ENCODE data around the gene FBXO3.
"Not testable (repeated sequence)": the region's sequence is repeated elsewhere in the genome, so short reads cannot be mapped to it uniquely, and the experiment has no call there.

Gene FBXO3, protein sequence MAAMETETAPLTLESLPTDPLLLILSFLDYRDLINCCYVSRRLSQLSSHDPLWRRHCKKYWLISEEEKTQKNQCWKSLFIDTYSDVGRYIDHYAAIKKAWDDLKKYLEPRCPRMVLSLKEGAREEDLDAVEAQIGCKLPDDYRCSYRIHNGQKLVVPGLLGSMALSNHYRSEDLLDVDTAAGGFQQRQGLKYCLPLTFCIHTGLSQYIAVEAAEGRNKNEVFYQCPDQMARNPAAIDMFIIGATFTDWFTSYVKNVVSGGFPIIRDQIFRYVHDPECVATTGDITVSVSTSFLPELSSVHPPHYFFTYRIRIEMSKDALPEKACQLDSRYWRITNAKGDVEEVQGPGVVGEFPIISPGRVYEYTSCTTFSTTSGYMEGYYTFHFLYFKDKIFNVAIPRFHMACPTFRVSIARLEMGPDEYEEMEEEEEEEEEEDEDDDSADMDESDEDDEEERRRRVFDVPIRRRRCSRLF

DNA sequence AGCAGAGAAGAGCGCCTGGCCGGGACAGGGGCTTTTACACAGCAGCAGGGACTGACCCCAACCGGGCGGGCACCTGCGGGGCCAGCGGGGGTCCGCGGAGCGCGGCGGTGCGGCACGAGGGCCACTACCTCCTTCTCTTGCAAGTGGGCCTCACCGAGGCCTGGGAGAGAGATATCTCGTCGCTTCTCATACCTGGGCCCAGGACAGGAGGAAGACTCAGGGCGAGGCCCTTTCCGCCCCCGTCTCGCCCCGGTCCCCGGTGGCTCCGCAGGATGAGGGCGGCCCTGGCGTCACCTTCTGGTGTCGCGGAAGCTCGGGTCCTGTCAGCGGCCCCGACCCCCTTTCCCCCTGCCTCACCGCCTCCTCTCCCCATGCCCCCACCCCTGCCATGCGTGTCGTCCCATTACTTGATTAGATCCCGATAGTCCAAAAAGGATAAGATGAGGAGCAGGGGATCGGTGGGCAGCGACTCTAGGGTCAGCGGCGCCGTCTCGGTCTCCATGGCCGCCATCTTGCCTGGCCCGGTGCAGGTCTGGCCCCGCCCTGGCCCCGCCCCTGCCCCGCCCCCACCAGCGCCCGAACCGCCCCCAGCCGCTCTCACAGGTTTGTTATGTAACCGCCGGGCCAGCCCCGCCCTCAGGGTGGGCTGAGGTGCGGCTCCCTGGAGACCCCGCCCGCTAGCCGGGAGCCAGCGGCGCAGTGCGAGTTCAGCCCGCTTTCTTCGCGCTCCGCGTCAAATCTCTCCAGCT lies at the start of gene FBXO3:
FBXO3 (minus strand) TSS at position 534 of the 749 bp plus-strand sequence; CDS start at position 511, 23 bp downstream.
- DNase-seq, result peak; percentile 25

DNA sequence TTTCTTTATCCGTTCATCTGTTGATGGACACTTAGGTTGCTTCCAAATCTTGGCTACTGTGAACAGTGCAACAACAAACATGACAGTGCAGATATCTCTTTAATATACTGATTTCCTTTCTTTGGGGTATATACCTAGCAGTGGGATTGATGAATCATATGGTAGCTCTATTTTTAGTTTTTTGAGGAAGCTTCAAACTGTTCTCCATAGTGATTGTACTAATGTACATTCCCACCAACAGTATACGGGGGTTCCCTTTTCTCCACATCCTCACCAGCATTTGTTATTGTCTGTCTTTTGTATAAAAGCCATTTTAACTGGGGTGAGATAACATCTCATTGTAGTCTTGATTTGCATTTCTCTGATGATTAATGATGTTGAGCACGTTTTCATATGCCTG lies 48.7 kb upstream of the FBXO3 start:
- DNase-seq, result not testable (repeated sequence)

DNA sequence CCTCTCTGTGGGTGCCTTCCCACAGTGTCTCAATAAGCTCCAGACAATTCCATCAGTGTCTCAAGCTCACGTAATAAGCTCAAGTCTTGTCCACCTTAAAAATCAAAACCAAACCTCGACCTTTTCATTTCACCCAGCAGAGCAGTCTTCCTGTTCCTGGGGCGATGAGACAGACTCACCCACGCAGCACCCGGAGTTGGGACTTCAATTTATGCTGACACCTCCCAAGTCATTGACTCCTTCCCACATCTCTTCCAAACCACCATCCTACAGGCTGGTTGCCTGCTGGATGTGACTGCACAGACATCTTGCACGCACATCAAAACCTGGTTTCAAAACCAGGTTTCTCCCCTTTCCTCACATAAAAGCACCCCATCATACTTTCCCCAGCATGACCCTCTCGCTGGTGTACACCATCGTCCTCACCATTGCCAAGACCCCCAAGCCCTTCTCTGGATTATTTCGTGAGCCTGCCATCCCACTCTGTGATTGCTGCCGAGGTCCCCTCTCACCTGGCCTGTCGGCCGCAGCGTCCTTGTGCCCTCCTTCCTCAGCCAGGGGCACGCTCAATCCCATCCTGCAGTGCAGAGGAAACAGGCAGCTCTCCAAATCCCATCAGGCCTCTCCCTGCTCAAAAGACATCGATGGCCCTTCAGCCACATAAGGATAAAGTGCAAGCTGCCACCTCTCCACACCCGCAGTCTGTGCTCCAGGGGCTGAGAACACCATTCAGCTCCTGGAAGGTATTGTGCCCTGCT lies 45.1 kb upstream of the FBXO3 start:
- DNase-seq, result no peak

DNA sequence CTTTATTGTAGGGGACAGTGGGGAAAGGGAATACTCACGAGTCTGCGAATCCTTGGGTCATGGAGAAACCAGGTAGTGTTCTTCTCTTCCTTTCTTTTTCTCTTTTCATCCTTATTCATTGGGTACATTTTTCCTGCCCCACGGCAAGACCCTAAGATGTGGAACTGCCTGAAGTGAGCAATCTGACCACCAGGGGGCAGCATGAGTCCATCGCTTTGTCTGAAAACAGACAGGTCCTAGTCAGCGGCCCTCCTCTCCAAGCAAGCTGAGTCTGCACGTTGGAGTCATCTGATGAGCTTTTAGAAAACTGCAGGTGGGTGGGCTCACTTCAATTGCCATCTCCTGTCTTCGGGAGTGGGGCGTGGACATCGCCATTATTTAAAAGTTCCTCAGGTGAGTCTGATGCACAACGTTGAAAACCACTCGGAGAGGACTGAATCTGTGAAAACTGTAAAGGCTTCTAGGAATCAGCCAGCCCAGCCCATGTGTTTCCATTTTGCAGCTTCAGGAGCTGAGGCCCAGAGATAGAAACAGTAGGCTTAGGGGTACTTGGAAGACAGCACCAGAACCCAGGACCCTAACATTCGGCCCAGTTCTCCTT lies 34.0 kb upstream of the FBXO3 start:
- DNase-seq, result peak; percentile 18

DNA sequence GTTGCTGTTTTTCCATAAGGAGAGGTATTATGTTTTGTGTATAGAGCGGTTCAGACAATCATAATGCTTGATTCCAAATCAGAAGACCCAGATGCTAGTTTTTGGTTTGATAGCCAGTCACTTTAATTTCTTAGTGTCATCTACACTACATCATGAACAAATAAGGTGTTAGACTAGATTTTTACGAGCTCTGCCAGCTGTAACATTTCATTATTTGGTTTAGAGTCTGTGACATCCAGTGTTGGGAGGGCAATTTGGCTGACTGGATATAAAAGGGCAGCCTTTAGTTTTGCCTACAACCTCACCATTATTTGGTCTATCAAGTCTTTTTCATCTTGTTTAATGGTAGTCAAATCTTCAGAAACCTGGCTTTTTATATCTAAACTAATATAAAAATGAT lies 30.2 kb upstream of the FBXO3 start:
- no peak for DNase-seq

DNA sequence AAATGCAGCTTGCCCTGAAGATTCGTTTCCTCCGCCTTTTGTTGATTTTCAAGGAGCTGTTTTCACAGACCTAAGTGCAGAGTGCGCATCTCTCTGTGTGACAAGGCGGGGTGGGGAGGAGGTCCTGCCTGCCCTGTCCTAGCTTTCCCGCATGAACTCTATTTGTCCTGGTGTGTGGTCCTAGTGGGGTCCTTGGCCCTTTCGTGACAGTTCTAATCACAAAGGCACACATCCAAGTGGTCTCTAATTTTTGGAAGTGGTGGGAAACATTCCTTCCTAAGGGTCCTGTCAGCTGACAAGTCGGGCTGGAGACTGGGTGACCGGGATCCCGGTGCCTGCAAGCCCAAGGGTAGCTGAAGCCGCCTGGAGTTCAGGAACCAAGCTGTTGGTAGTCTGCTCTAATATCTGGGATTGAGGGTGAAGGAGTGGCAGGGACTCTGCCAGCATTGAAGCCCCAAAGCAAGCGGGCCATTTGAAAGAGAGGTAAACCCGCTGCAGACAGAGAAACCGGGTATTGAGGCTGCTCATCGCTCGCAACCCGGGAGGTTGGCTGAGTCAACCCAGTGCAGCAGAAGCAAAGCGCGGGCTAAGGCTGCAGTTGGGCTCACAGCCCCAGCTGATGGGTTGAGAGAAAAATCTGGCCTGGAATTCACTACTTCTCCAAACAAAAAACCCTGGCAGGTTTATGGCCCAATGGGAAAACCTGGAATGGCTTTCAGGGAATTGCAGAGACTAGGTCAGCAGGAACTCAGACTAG lies 28.1 kb upstream of the FBXO3 start:
- peak; percentile 50 for DNase-seq

DNA sequence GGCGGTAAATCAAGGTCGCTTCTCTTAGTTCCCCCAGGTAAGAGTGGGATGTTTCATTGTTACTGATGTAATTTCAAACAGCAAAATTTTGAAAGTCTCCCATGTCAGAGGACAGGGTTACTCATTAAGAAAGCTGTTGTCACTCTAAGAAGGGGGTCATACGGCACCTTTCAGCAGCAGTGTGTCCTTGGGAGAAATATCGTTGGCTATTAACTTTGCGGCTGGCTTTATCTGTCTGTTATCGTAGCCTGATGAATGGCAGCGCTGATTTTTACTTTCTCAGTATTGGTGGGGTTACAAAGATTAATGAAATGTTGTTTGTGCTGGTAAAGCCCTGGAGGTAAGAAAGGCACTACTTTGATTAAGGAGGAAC lies 27.5 kb upstream of the FBXO3 start:
- DNase-seq, result no peak

DNA sequence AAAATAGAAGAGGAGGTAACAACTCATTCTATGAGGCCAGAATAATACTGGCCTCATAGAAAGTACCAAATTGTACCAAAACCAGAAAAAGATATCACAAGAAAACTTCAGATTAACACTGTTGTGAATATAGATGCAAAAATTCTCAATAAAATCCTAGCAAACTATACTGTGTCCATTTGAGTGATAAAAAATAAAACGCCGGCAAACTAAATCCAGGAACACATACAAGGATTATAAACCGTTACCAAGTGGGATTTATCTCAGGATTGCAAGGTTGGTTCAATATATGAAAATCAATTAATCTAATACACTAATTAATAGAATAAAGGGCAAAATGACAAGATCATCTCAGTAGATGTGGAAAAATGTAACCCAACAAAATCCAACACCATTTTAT lies 23.6 kb upstream of the FBXO3 start:
- no peak for DNase-seq

DNA sequence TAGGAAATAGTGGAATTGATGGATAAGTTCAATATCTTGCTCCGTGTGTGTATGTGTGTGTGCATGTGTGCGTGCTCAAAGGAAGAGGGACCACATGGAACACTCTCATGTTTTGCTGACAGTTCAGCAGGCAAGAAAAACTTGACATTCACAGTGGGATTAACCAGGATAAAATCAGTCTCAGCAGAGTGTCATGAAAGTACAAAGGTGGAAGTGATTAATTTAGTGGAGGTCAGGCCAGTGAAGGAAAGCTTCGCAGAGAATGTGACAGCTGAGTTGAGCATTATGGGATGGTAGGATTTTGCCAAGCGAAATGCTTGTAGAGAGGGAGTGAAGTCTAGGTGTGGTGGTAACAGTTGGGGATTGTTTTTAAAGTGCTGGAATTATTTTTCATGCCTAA lies 15.7 kb upstream of the FBXO3 start:
- DNase-seq, result no peak

DNA sequence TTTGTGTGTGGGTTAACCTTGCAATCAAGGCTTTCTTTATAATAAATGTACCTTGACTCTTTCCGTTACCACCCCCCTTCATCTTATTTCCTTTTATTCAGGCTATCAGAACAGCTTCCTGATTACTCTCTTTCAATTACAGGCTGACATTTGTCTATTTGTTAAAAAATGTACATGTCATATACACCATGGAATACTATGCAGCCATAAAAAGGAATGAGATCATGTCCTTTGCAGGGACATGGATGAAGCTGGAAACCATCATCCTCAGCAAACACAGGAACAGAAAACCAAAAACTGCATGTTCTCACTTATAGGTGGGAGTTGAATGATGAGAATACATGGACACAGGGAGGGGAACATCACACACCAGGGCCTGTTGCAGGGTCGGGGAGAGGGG lies 13.8 kb upstream of the FBXO3 start:
- not testable (repeated sequence) for DNase-seq

DNA sequence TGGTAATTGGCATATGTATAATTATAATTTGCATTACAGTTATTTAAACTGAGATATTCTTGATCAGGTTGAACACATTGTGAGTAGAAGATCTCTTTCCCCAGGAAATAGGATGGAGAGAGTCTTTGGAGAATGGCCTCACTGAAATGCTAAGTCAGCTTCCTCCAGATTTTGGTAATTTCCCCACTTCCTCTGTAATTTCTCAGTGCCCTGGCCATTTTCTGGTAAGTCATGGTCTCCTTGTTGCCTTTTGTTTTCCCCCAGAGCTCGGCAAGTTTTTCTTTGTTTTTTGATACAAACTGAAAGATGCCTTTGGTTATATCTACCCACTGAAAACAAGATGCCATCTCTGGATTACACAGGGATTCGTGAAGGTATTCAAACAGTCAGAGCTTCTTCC lies 12.8 kb upstream of the FBXO3 start:
- no peak for DNase-seq

DNA sequence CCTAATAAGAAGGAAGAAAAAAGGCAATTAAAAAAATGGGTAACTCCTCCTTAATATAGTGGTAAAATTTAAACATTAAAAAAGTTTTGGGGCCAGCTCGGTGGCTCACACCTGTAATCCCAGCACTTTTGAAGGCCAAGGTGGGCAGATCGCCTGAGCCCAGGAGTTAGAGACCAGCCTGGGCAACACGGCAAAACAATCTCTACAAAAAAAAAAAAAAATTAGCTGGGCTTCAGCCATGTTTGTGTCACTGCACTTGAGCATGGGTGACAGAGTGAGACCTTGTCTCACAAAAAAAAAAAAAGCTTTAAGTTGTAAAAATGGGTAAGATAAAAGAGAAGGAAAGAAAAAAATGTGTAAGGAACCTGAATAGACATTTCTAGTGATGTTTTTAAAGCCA lies 11.3 kb upstream of the FBXO3 start:
- no peak for DNase-seq

DNA sequence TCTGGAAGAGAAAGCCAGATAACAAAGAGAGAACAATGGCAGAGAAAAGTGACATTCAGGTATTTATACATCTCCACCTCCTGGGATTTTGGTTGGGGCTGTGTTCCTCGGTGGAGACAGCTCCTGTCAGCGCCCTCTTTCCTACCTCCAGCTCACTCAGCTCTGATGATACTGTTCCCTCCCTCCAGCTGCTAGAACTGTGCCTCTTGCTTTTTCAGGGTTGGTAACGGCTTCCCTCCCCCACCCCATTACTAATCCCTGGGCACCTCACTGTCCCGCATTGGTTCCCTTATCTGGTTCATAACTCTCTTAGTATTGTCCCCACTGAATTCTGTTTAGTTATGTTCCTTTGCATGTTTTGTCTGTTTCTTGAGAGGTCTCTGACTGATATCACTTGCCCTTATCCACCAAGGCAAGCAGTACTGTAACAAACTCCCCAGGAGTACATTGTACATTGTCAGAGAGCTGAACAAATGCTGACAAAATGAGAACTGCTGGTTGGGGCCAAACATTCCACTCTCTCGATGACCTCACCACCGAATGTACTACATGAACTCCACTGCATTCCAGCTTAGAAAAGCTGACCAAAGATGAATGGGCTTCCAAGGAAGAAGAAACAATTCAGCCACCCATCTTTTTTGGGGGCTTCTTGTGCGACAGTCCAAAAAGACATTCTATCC lies 5.7 kb upstream of the FBXO3 start:
- peak; percentile 24 for DNase-seq

DNA sequence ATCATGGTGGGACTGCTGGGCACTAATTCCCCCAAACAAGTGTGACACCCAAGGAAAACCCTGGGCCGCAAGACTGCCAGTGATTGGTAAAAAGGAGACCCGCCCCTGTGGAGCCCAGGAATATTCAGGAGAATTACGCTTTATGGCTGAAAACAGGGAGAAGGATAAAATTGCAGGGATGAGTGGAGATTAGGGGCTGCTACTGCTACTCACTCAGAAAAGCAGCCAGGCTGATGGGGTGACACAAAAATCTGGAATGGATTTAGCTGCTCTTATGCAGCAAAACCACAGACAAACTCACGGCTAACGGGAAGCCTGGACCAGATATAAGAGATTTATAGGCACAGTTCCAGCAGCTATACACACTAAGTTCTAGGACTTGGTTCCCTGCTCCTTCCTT lies 4.4 kb upstream of the FBXO3 start:
- peak; percentile 20 for DNase-seq

DNA sequence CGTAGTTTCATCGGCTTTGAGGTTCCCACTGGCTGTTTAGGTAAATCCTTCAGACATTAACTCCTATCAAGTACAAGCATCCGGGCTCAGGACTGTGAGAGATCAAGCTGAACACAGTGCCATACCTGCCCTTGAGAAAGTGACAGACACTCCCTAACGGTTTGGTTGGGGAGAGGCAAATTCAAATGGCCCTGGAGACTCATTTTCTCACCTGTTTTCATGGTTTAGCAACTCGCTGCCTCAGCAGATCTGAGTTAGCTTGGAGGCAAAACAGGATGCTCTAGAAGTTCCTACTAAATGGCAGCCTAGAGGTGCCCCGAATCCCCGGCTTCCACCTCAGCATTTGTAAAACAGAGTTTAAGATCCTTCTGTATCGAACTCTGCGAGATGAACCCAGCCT lies 3.6 kb upstream of the FBXO3 start:
- DNase-seq, result no peak

DNA sequence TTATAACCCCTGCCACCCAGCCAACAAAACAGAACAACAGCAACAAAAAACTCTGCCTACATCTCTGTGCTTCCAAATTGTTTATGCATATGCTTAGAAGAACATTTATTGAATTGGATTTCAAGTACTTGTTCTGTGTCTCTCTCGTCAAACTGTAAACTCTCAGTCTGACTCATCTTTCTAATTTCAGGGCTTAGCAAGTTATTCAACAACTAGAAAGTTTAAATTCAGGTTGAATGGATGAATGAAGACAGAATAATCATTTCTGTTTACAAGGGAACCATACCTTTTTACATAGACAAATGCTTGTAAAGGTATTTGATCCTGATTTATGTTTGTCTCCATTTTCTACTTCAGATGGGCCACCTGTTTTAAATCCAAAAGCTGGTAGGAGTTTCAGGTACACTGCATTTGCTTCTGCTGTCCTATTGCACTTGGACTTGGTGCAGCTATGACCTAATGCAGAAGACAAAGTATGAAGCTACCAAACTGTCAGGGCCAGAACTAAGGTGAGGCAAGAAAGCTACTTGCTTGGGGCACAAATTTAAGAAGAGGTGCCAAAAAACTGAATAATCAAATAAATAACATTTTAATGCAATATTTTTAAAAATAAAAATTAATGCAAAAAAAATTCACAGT lies 1.6 kb upstream of the FBXO3 start:
- no peak for DNase-seq

DNA sequence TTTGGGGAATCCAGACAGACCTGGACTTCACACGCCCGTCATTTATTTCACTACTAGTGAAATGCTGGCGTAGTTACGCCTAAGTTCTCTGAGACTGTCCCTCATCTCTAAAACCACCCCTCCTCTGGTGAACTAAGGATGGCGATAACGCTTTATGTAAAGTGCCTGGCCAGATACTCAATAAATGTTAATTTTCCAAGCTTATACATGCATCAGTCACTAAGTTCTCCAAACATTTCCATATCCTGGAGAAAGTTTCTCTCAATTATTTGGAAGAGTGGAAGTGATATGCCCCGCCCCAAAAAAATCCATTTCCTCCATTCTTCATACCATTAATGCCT lies 1.1 kb upstream of the FBXO3 start:
- no peak for DNase-seq

DNA sequence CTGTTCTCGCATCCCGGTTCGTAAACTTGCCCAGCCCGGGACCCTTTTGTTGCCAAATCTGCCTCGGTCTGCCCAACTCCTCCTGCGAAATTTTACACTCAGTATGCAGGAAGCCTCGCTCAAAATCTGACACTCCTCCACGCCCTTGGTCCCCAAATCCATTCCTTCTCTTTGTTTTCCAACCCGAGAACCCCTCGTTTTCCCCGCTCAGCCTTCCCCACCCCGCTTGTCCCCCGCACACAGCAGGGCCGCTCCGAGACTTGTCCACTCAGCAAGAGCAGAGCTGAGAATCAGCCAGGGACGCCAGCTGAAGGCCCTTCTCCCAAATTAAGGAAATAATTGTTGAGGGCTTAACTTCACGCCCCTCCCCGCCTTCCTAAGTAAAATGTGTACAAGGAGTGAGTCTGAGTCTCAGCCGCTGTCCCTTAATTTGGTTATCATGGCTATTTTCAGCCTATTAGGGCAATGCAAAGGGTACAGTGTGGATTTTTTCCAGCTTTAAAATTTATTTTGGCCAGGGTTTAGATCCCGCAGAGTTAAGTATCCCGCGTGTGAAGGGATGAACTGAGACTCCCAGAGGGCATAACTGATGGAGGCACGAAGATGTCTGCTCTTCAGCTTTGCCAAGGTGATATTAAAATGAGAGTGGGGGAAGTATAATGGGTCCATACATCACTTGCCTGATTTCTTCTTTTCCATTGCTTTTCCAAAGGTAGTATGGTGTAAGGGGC lies 581 bp upstream of the FBXO3 start:
- no peak for DNase-seq

DNA sequence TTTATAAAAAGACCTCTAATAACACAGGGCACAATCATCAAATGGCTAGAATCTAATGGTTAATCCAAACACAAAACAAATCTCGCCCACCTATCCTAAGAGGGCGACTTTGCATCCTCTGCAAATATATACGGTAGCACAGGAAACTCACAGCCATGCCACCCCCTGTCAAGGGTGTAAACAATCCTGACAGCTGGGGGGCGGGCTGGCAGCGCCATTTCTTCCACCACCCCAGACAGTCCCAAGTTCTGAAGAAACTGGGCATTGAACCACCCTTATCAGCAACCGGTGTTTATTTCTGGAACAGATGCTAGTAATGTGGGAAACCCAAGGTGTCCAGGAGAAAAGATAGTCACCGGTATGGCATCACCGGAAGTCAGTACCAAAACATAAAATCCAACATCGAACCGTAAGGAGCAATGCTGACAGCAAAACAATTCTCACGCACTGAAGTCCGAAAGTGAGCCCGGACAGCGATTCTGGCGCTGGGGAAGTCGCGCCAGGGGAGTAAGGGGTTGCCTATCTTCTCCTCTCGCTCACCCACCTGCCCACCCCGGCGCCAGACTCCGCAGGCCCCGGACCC lies 825 bp downstream of the FBXO3 start:
- no peak for DNase-seq

DNA sequence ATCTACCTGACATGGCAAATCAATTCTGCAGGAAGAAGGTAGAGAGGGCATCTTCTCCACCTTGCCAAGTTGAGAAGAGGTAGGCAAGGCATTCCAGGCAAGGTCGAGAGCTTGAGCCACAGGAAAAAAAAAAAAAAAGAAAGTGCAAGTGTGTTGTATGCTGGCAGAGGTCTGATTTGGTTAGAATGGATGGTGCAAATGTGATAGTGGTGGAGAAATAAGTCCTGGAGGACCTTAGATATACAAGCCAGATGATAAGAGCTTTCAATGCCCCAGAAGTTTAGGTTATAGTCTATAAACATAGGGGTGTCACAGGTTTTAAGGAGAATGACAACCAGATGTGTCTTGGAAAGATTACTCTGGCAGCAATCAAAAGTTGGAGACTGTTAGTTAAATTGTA lies 1.4 kb downstream of the FBXO3 start:
- no peak for DNase-seq

All from amniotic stem cell (primary cell).